Suprapubic skin (tissue), 4 donors: ENCODE results near the gene SETD1A. TPM values are rescaled to one million over a fixed set of nuclear protein-coding genes. Genes with fewer than 3 reads are reported as not detected.

Source experiments
- DNase-seq, 2 donors: peaks; one replicate each; pipeline ENCODE4 v3.0.0-alpha.2; 2019; ENCODE audit warnings: low spot score in 2 of 2
- H3K27ac ChIP-seq: fragments of 200-600 bp; sonication (generic); one replicate; pipeline ENCODE4 v1.5.1; 2019
- H3K27me3 ChIP-seq: fragments of 200-600 bp; sonication (generic); one replicate; pipeline ENCODE4 v1.5.1; 2019
- H3K36me3 ChIP-seq: fragments of 200-600 bp; sonication (generic); one replicate; pipeline ENCODE4 v1.5.1; 2019
- H3K4me1 ChIP-seq: fragments of 200-600 bp; sonication (generic); one replicate; pipeline ENCODE4 v1.5.1; 2019
- H3K4me3 ChIP-seq: fragments of 200-600 bp; sonication (generic); one replicate; pipeline ENCODE4 v1.5.1; 2019; ENCODE audit warnings: mild to moderate bottlenecking
- H3K9me3 ChIP-seq: fragments of 200-600 bp; sonication (generic); one replicate; pipeline ENCODE4 v1.5.1; 2019
- CTCF ChIP-seq, 2 donors: fragments of 200-600 bp in 1 of 2; fragments of 450-650 bp in 1 of 2; sonication (generic) in 1 of 2; IDR thresholded peaks; one replicate each; pipeline ENCODE4 v1.5.1; 2016 to 2019; ENCODE audit warnings: antibody characterized with exemption in 2 of 2, mild to moderate bottlenecking in 1 of 2, moderate library complexity in 1 of 2
- EP300 ChIP-seq: sonication (generic); formaldehyde crosslinking; IDR thresholded peaks from one replicate; pipeline ENCODE4 v1.6.1; 2017; ENCODE audit warnings: antibody characterized with exemption
- POLR2A ChIP-seq, 2 donors: fragments of 450-650 bp; IDR thresholded peaks; one replicate each; pipeline ENCODE4 v1.6.1; 2017; ENCODE audit warnings: antibody characterized with exemption in 2 of 2, mild to moderate bottlenecking in 2 of 2, moderate library complexity in 2 of 2
- POLR2AphosphoS5 ChIP-seq, 3 donors: sonication (generic); formaldehyde crosslinking; IDR thresholded peaks; one replicate each; pipeline ENCODE4 v1.6.1; 2017; ENCODE audit warnings: antibody characterized with exemption in 3 of 3
- WGBS: methylation state at CpG from one replicate; pipeline ENCODE4 v1.1.5; 2018; 5-methylcytosine and 5-hydroxymethylcytosine counted together
- total RNA-seq, 4 donors: library from RNA; depleted of rRNA; stranded (reverse); fragments of >200 nt; gene quantifications; one replicate each; pipeline ENCODE4 v1.1.0, GENCODE V29; 2016

Gene SETD1A
- total RNA-seq, 4 donors from 2014 or later = 12.5 to 14.7 (median 13.7) TPM

GRCh38 chr16:30996324-30996984, 38.9 kb downstream of the SETD1A start:
- no peaks in the 10 kb centered on the region for H3K36me3 ChIP-seq
- peak overlapping the region; percentile 50 for H3K4me3 ChIP-seq
- WGBS = 12% methylated on average over 17 of the region's 23 CpGs
- TF ChIP-seq POLR2AphosphoS5 (IDR thresholded peaks at IDR 0.05) (no peak), CTCF (IDR thresholded peaks at IDR 0.05) (no peak), POLR2A (IDR thresholded peaks at IDR 0.05) (no peak), EP300 (no peak)
- H3K4me1 ChIP-seq = peaks cover 36% of the 10 kb centered on the region
- H3K9me3 ChIP-seq = no peaks in the 10 kb centered on the region
- DNase-seq = no peak
- peak overlapping the region; percentile 73 for H3K27ac ChIP-seq
- H3K27me3 ChIP-seq = no peaks in the 10 kb centered on the region

- 3% methylated on average over 21 of the region's 60 CpGs for WGBS
- H3K9me3 ChIP-seq = no peaks in the 10 kb centered on the region
- peaks cover 43% of the 10 kb centered on the region for H3K4me1 ChIP-seq
- TF ChIP-seq POLR2AphosphoS5 (IDR thresholded peaks at IDR 0.05) (no peak), EP300 (no peak), CTCF (IDR thresholded peaks at IDR 0.05) (no peak), POLR2A (IDR thresholded peaks at IDR 0.05) (peak in 1 of 2 donors; percentile 50)
- DNase-seq = peak; percentile 92 to 93
- H3K36me3 ChIP-seq = no peaks in the 10 kb centered on the region
- H3K27me3 ChIP-seq = no peaks in the 10 kb centered on the region
- peak overlapping the region; percentile 73 for H3K27ac ChIP-seq
- H3K4me3 ChIP-seq = peak overlapping the region; percentile 50
These were observed 39.6 kb downstream of the SETD1A start for GRCh38 chr16:30996985-30997724.

GRCh38 chr16:30997725-30998711, 40.5 kb downstream of the SETD1A start:
- H3K9me3 ChIP-seq = no peaks in the 10 kb centered on the region
- TF ChIP-seq POLR2AphosphoS5 (IDR thresholded peaks at IDR 0.05) (no peak), CTCF (IDR thresholded peaks at IDR 0.05) (no peak), POLR2A (IDR thresholded peaks at IDR 0.05) (no peak), EP300 (no peak)
- peak overlapping the region; percentile 73 for H3K27ac ChIP-seq
- H3K27me3 ChIP-seq = no peaks in the 10 kb centered on the region
- no peak for DNase-seq
- H3K4me1 ChIP-seq = peaks cover 50% of the 10 kb centered on the region
- peak overlapping the region; percentile 50 for H3K4me3 ChIP-seq
- no peaks in the 10 kb centered on the region for H3K36me3 ChIP-seq
- 32% methylated on average over 16 of the region's 21 CpGs for WGBS

GRCh38 chr16:30998852-30999761, 41.6 kb downstream of the SETD1A start:
- H3K4me1 ChIP-seq = peaks cover 52% of the 10 kb centered on the region

More at GRCh38 chr16:30998852-30999761, 41.6 kb downstream of the SETD1A start:
- DNase-seq = no peak
- no peak overlapping the region for H3K27ac ChIP-seq
- H3K9me3 ChIP-seq = no peaks in the 10 kb centered on the region
- TF ChIP-seq POLR2A (IDR thresholded peaks at IDR 0.05) (no peak), EP300 (no peak), CTCF (IDR thresholded peaks at IDR 0.05) (no peak), POLR2AphosphoS5 (IDR thresholded peaks at IDR 0.05) (no peak)
- H3K4me3 ChIP-seq = no peak overlapping the region
- no peaks in the 10 kb centered on the region for H3K36me3 ChIP-seq
- WGBS = 43% methylated on average over 4 of the region's 6 CpGs
- H3K27me3 ChIP-seq = no peaks in the 10 kb centered on the region
